Activated naive CD4-positive, alpha-beta T cell treated with anti-CD3 and anti-CD28 coated beads, Interleukin-2, amount 10 ng/mL, durations not matched to agents 7 days and 5 days (primary cell): ENCODE results near the gene TMEM272.

ENCODE experiments used
- CTCF ChIA-PET: fragments of 350-600 bp; sonication (Branson Sonifier 250); formaldehyde crosslinking; loops from one replicate; lab custom pipeline; 2021; ENCODE audit warnings: antibody characterized with exemption; lab: Charles Lee
- DNase-seq: peaks from one replicate; pipeline ENCODE4 v3.0.0-alpha.2; 2020
- H3K27ac Mint-ChIP-seq: one replicate; pipeline ENCODE4 v1.8.0; 2021; ENCODE audit warnings: mild to moderate bottlenecking, moderate library complexity, mixed read lengths
- H3K27me3 Mint-ChIP-seq: one replicate; pipeline ENCODE4 v1.8.0; 2021; ENCODE audit warnings: mild to moderate bottlenecking, mixed read lengths
- H3K36me3 Mint-ChIP-seq: one replicate; pipeline ENCODE4 v1.8.0; 2021; ENCODE audit warnings: mixed read lengths
- H3K4me1 Mint-ChIP-seq: one replicate; pipeline ENCODE4 v1.8.0; 2021; ENCODE audit warnings: mixed read lengths
- H3K4me3 Mint-ChIP-seq: one replicate; pipeline ENCODE4 v1.8.0; 2021; ENCODE audit warnings: mild to moderate bottlenecking, moderate library complexity, mixed read lengths
- H3K9me3 Mint-ChIP-seq: one replicate; pipeline ENCODE4 v1.8.0; 2021; ENCODE audit warnings: mixed read lengths

Gene TMEM272

GRCh38 chr13:51816604-51817249, 28.2 kb downstream of the TMEM272 start:
- Mint-ChIP-seq H3K27me3 (no peaks in the 10 kb centered on the region), H3K36me3 (peaks cover 33% of the 10 kb centered on the region), H3K4me3 (no peak overlapping the region), H3K4me1 (peaks cover 75% of the 10 kb centered on the region), H3K27ac (no peak overlapping the region), H3K9me3 (no peaks in the 10 kb centered on the region)
- CTCF ChIA-PET, result interaction anchor here (1.1 to 5.5 kb wide), 11 partner anchors 11 to 385 kb away, joined by 3 to 163 read pairs (median 17); no protein-coding TSS in a partner anchor
- DNase-seq, result no peak

- Mint-ChIP-seq H3K4me3 (no peak overlapping the region), H3K9me3 (no peaks in the 10 kb centered on the region), H3K4me1 (peaks cover 70% of the 10 kb centered on the region), H3K36me3 (peaks cover 30% of the 10 kb centered on the region), H3K27me3 (no peaks in the 10 kb centered on the region), H3K27ac (no peak overlapping the region)
- CTCF ChIA-PET, result interaction anchor here (0.7 to 5.5 kb wide), 25 partner anchors 8 to 530 kb away, joined by 3 to 163 read pairs (median 4); partner anchors contain the start of gene TMEM272
- DNase-seq, result no peak
Observed at GRCh38 chr13:51815848-51816247, 29.1 kb downstream of the TMEM272 start.

- Mint-ChIP-seq H3K36me3 (peaks cover 26% of the 10 kb centered on the region), H3K4me1 (peaks cover 64% of the 10 kb centered on the region), H3K27ac (peak overlapping the region; percentile 71), H3K27me3 (no peaks in the 10 kb centered on the region), H3K4me3 (peak overlapping the region; percentile 11), H3K9me3 (no peaks in the 10 kb centered on the region)
- peak; percentile 88 for DNase-seq
- CTCF ChIA-PET, result interaction anchor here (0.6 to 5.5 kb wide), 34 partner anchors 8 to 690 kb away, joined by 3 to 163 read pairs (median 4); partner anchors contain the start of gene TMEM272
Observed at GRCh38 chr13:51814825-51815650, 29.9 kb downstream of the TMEM272 start.

DNA sequence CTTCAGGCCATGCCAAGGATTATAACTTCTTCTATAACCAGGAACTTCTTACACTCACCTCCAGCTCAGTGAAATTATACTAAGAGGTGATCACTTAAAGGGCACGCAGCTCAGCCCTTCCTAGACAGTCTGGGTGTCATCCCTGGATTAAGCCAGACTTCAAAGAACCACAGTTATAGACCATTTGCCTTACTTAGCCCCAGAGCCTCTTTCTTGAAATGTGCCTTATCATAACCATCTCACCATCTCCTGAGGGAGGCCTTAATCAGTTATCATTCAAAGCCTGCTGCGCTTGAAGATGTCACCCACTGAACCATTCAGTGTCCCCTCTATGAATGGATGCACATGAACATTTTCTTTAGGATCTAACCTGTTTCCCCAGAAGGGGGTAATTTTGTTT, 30.9 kb downstream of the TMEM272 start:
- Mint-ChIP-seq H3K4me3 (no peak overlapping the region), H3K27ac (no peak overlapping the region), H3K36me3 (peaks cover 29% of the 10 kb centered on the region), H3K27me3 (no peaks in the 10 kb centered on the region), H3K4me1 (peaks cover 54% of the 10 kb centered on the region), H3K9me3 (no peaks in the 10 kb centered on the region)
- CTCF ChIA-PET, result interaction anchor here (1.0 to 5.5 kb wide), 17 partner anchors 8 to 689 kb away, joined by 3 to 163 read pairs (median 10); partner anchors contain the start of gene TMEM272
- no peak for DNase-seq

DNA sequence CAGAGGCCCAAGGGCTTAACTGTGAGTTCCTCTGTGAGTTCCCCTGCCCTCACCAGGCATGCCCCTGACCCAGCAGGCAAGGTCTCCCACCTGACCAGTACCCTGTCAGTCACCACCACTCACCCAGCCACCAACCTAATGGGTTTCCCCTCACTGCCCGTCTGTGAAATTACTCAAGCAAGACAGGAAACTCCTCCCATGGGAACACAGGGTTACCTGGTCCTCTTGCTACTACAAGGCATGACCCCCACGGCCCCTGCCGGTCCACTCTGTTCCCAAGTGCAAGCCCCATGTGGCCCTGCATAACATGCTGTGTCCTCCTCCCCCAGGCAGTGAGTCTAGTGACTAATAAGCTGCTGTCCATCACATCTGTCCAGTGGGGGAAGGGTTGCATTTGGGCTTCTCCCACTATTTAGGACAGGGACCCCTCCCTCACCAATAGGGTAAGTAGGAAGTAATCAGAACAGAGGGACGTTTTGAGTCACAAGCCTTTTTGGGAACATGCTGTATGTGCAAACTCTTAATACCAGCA, 33.0 kb downstream of the TMEM272 start:
- H3K4me1 Mint-ChIP-seq, result peaks cover 36% of the 10 kb centered on the region
- H3K9me3 Mint-ChIP-seq, result no peaks in the 10 kb centered on the region
- no peak for DNase-seq
- peaks cover 19% of the 10 kb centered on the region for H3K36me3 Mint-ChIP-seq
- no peak overlapping the region for H3K27ac Mint-ChIP-seq
- no peak overlapping the region for H3K4me3 Mint-ChIP-seq
- CTCF ChIA-PET, result interaction anchor here (1.1 to 5.5 kb wide), 4 partner anchors 10 to 316 kb away, joined by 4 to 163 read pairs (median 33); no protein-coding TSS in a partner anchor
- no peaks in the 10 kb centered on the region for H3K27me3 Mint-ChIP-seq

DNA sequence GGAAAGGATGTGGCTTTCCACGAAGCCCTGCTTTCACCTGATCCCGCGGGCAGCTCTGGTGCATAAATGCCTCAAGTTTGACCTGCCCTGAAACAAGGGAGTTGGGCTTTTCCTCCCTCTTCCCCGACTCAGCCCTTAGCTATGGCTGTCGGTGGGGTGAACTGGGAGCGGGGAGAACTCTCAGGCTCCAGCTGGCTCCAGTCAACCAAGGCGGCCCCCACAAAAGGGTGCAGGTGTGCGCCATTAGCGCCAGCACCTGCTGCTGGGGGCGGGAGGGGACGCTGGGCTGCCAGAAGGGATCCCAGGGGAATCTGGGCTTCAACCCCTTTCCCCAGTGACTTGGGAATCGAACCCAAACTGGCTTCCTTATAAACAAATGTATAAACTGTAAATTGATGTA, 33.9 kb downstream of the TMEM272 start:
- Mint-ChIP-seq H3K9me3 (no peaks in the 10 kb centered on the region), H3K4me1 (peaks cover 33% of the 10 kb centered on the region), H3K27me3 (no peaks in the 10 kb centered on the region), H3K27ac (no peak overlapping the region), H3K4me3 (no peak overlapping the region), H3K36me3 (peaks cover 15% of the 10 kb centered on the region)
- no peak for DNase-seq
- CTCF ChIA-PET, result interaction anchor here (0.5 to 1.6 kb wide), 4 partner anchors 10 to 484 kb away, joined by 3 to 7 read pairs (median 4); no protein-coding TSS in a partner anchor

- DNase-seq, result no peak
- CTCF ChIA-PET, result interaction anchor here (1.4 kb wide), 1 partner anchor 10 kb away, joined by 3 read pairs; no protein-coding TSS in a partner anchor
Observed at GRCh38 chr13:51808811-51809210, 36.2 kb downstream of the TMEM272 start.

GRCh38 chr13:51807041-51807440, 37.9 kb downstream of the TMEM272 start:
- no peak overlapping the region for H3K4me3 Mint-ChIP-seq
- no peaks in the 10 kb centered on the region for H3K27me3 Mint-ChIP-seq
- H3K27ac Mint-ChIP-seq, result no peak overlapping the region
- H3K4me1 Mint-ChIP-seq, result peaks cover 43% of the 10 kb centered on the region
- no peak for DNase-seq
- no peaks in the 10 kb centered on the region for H3K9me3 Mint-ChIP-seq
- CTCF ChIA-PET, result interaction anchor here (1.1 to 3.4 kb wide), 3 partner anchors 8 to 25 kb away, joined by 4 to 31 read pairs (median 6); no protein-coding TSS in a partner anchor
- peaks cover 20% of the 10 kb centered on the region for H3K36me3 Mint-ChIP-seq

More at GRCh38 chr13:51808811-51809210, 36.2 kb downstream of the TMEM272 start:
- Mint-ChIP-seq H3K36me3 (peaks cover 21% of the 10 kb centered on the region), H3K27ac (no peak overlapping the region), H3K4me3 (no peak overlapping the region), H3K9me3 (no peaks in the 10 kb centered on the region), H3K27me3 (no peaks in the 10 kb centered on the region), H3K4me1 (peaks cover 28% of the 10 kb centered on the region)

- DNase-seq, result no peak
Observed at GRCh38 chr13:51806566-51806965, 38.4 kb downstream of the TMEM272 start.

GRCh38 chr13:51805925-51806324, 39.1 kb downstream of the TMEM272 start:
- peaks cover 46% of the 10 kb centered on the region for H3K4me1 Mint-ChIP-seq
- CTCF ChIA-PET, result interaction anchor here (0.6 to 3.4 kb wide), 5 partner anchors 8 to 161 kb away, joined by 3 to 31 read pairs (median 4); no protein-coding TSS in a partner anchor

More at GRCh38 chr13:51806566-51806965, 38.4 kb downstream of the TMEM272 start:
- H3K4me1 Mint-ChIP-seq, result peaks cover 45% of the 10 kb centered on the region
- no peak overlapping the region for H3K27ac Mint-ChIP-seq
- H3K4me3 Mint-ChIP-seq, result no peak overlapping the region
- H3K27me3 Mint-ChIP-seq, result no peaks in the 10 kb centered on the region
- CTCF ChIA-PET, result interaction anchor here (1.1 to 3.4 kb wide), 3 partner anchors 8 to 25 kb away, joined by 4 to 31 read pairs (median 6); no protein-coding TSS in a partner anchor
- H3K36me3 Mint-ChIP-seq, result peaks cover 19% of the 10 kb centered on the region
- H3K9me3 Mint-ChIP-seq, result no peaks in the 10 kb centered on the region

GRCh38 chr13:51805313-51805712, 39.7 kb downstream of the TMEM272 start:
- no peaks in the 10 kb centered on the region for H3K27me3 Mint-ChIP-seq
- H3K4me3 Mint-ChIP-seq, result peak overlapping the region; percentile 93
- no peaks in the 10 kb centered on the region for H3K9me3 Mint-ChIP-seq
- no peak for DNase-seq
- H3K4me1 Mint-ChIP-seq, result peaks cover 46% of the 10 kb centered on the region
- H3K27ac Mint-ChIP-seq, result peak overlapping the region; percentile 94
- H3K36me3 Mint-ChIP-seq, result peaks cover 17% of the 10 kb centered on the region
- CTCF ChIA-PET, result interaction anchor here (0.7 to 3.4 kb wide), 3 partner anchors 10 to 28 kb away, joined by 3 to 31 read pairs (median 3); no protein-coding TSS in a partner anchor

More at GRCh38 chr13:51805925-51806324, 39.1 kb downstream of the TMEM272 start:
- Mint-ChIP-seq H3K36me3 (peaks cover 17% of the 10 kb centered on the region), H3K4me3 (no peak overlapping the region), H3K27me3 (no peaks in the 10 kb centered on the region), H3K27ac (no peak overlapping the region), H3K9me3 (no peaks in the 10 kb centered on the region)
- DNase-seq, result no peak

- CTCF ChIA-PET, result interaction anchor here (1.0 to 3.4 kb wide), 2 partner anchors 10 to 29 kb away, joined by 3 to 31 read pairs; no protein-coding TSS in a partner anchor
- H3K36me3 Mint-ChIP-seq, result peaks cover 15% of the 10 kb centered on the region
- peaks cover 46% of the 10 kb centered on the region for H3K4me1 Mint-ChIP-seq
Observed at GRCh38 chr13:51804295-51805172, 40.4 kb downstream of the TMEM272 start.

More at GRCh38 chr13:51804295-51805172, 40.4 kb downstream of the TMEM272 start:
- Mint-ChIP-seq H3K9me3 (no peaks in the 10 kb centered on the region), H3K27ac (peak overlapping the region; percentile 94), H3K27me3 (no peaks in the 10 kb centered on the region), H3K4me3 (peak overlapping the region; percentile 93)
- DNase-seq, result no peak
